ENCODE measurements around the gene RGS6.

Gene RGS6

GRCh38 chr14:71956920-71957563 is 24.8 kb downstream of the RGS6 start:
- TF ChIP-seq ZFX (IDR thresholded peaks at IDR 0.05): no peak
- no peak for TF ChIP-seq CTCF (conservative IDR thresholded peaks at IDR 0.05)
- no peak overlapping the region for H3K27ac ChIP-seq

GRCh38 chr14:71959055-71959454 is 26.8 kb downstream of the RGS6 start:
- peak overlapping the region; percentile 68 for H3K27ac ChIP-seq
- TF ChIP-seq CTCF (conservative IDR thresholded peaks at IDR 0.05) (no peak), ZFX (IDR thresholded peaks at IDR 0.05) (no peak)

GRCh38 chr14:71960494-71961353 is 28.5 kb downstream of the RGS6 start:
- TF ChIP-seq ZFX (IDR thresholded peaks at IDR 0.05) (no peak), CTCF (conservative IDR thresholded peaks at IDR 0.05) (no peak)
- H3K27ac ChIP-seq: no peak overlapping the region; the same call in 1 of the 2 replicates

- TF ChIP-seq CTCF (conservative IDR thresholded peaks at IDR 0.05) (no peak), ZFX (IDR thresholded peaks at IDR 0.05) (no peak)
- H3K27ac ChIP-seq: no peak overlapping the region
Observed at GRCh38 chr14:71961972-71962371, 29.7 kb downstream of the RGS6 start.

GRCh38 chr14:71964716-71965115 is 32.5 kb downstream of the RGS6 start:
- no peak for TF ChIP-seq CTCF (conservative IDR thresholded peaks at IDR 0.05)
- TF ChIP-seq ZFX (IDR thresholded peaks at IDR 0.05): no peak
- no peak overlapping the region for H3K27ac ChIP-seq

DNA sequence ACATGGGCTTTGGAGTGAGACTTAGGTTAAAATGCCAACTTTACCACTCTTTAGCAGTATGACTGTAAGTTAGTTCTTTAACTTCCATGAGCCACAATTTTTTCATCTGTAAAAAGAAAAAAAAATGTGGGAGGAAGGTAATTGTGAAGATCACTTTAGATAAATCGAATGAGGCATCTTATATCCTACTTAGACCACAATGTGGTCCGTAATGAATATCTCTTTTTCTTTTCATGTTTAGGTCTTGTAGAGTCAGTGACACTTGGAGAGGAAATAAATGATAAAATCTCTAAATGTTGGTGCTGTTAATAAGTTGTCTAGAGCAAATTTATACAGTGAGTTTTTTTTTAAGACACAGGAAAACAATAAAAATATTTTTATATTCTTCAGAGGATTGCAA is 34.3 kb downstream of the RGS6 start:
- no peak overlapping the region for H3K27ac ChIP-seq
- TF ChIP-seq ZFX (IDR thresholded peaks at IDR 0.05) (no peak), CTCF (conservative IDR thresholded peaks at IDR 0.05) (no peak)

DNA sequence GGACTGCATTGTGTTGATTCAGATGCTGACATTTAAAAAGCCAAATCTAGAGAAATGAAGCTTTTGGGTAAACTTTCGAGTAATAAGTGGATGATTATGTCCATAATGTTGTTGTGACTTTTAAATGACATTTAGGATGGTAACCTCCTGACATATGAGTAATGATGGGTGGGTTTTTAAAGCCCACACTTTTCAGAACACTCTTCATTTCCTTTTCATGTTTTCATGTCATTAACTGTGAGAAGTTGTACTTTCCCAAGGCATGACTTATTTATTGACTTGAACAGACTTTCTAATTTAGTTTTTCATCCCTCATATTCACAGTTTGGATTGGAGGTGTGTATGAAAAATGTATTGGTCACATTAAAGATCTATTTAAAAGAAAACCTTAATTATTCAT is 35.5 kb downstream of the RGS6 start:
- TF ChIP-seq CTCF (conservative IDR thresholded peaks at IDR 0.05) (no peak), ZFX (IDR thresholded peaks at IDR 0.05) (no peak)
- H3K27ac ChIP-seq: no peak overlapping the region
